Measurements from ENCODE around the gene DNM3. TPM values are rescaled to one million over a fixed set of nuclear protein-coding genes. Genes with fewer than 3 reads are reported as not detected.

Gene DNM3
- total and polyA plus RNA-seq, 2 experiments from 2014 or later = 5.2 to 12.2 TPM

DNA sequence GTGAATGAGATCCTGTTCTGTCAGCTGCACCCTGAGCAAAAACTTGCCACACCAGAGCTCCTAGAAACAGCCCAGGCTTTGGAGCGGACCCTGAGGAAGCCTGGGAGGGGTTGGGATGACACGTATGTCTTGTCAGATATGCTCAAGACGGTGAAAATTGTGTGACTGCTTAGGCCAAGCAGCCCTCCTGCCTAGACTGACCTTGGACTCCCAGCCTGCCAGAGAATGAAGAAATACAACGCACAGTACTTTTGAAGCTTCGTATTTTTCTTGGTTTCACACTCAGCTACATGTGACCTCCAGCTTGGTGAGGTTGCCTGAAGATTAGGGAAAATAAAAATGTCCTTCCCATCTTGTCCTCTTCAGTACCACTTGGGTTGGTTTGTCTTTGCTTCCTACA lies 44.7 kb upstream of the DNM3 start:
- no peaks in the 10 kb centered on the region for H3K9me3 Mint-ChIP-seq
- Histone ChIP-seq H3F3A (replicated peaks; ENCODE audit: low read depth) (no peaks in the 10 kb centered on the region), H3K27me3 (ENCODE audit: insufficient read depth) (no peaks in the 10 kb centered on the region), H3K4me1 (ENCODE audit: insufficient read depth) (peaks cover 5% of the 10 kb centered on the region), H3K4me2 (no peak overlapping the region), H2AFZ (no peak overlapping the region), H3K4me3 (no peak overlapping the region), H3K9me2 (ENCODE audit: insufficient read depth) (no peaks in the 10 kb centered on the region), H4K20me1 (replicated peaks; ENCODE audit: insufficient read depth) (peaks cover 3% of the 10 kb centered on the region; the same call in 1 of the 2 replicates), H3K36me3 (ENCODE audit: insufficient read depth) (peaks cover 43% of the 10 kb centered on the region), H3K27ac (ENCODE audit: low read depth) (no peak overlapping the region), H3K79me2 (replicated peaks; ENCODE audit: insufficient read depth) (0 out of 2 replicates have a peak, but pooled peaks cover 5% of the 10 kb centered on the region)
- no peak overlapping the region for H3K4me3 Mint-ChIP-seq
- peaks cover 58% of the 10 kb centered on the region for H3K36me3 Mint-ChIP-seq (ENCODE audit: low read depth)
- peaks cover 24% of the 10 kb centered on the region; the same call in 2 of the 3 replicates for H3K4me1 Mint-ChIP-seq
- ATAC-seq (no peak), DNase-seq (ENCODE audit: low spot score) (no peak)
- H3K27ac Mint-ChIP-seq = no peak overlapping the region
- peaks cover 9% of the 10 kb centered on the region for H3K27me3 Mint-ChIP-seq (ENCODE audit: insufficient read depth, low read depth, poor library complexity)
- no peak for TF ChIP-seq CREB1 (CRISPR knock-in tag; IDR thresholded peaks at IDR 0.05; ENCODE audit: low read depth)
- TF ChIP-seq EZH2 (IDR thresholded peaks at IDR 0.05; ENCODE audit: low read depth, unreplicated experiment) = no peak

DNA sequence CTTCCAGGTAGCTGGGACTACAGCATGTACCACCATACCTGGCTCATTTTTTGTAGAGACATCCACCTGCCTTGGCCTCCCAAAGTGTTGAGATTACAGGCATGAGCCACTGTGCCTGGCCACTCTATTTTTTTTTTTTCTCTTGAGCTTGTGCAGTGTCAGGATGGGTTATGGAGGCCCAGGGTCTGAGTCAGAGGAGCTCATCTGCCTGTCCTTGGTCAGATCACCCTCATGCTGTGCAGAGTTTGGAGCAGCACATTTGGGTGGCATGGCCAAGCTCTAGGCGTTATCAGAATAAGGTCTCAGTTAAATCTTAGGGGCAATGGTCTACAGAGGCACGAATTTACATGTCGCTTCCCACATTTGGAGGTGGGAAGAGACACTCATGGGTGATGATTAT lies 43.0 kb upstream of the DNM3 start:
- H3K27ac ChIP-seq (ENCODE audit: low read depth) = 0 out of 2 replicates have a peak overlapping the region, but pooled peaks have one; percentile 69
- H3K4me3 ChIP-seq = no peak overlapping the region
- H3K4me1 Mint-ChIP-seq = peaks cover 35% of the 10 kb centered on the region
- no peaks in the 10 kb centered on the region for H3K9me3 Mint-ChIP-seq
- peaks cover 27% of the 10 kb centered on the region for H3K36me3 ChIP-seq (ENCODE audit: insufficient read depth)
- peaks cover 10% of the 10 kb centered on the region for H3K27me3 Mint-ChIP-seq (ENCODE audit: insufficient read depth, low read depth, poor library complexity)
- peaks cover 3% of the 10 kb centered on the region; the same call in 1 of the 2 replicates for H4K20me1 ChIP-seq (replicated peaks; ENCODE audit: insufficient read depth)
- no peak for DNase-seq (ENCODE audit: low spot score)
- H2AFZ ChIP-seq = no peak overlapping the region
- no peaks in the 10 kb centered on the region for H3K9me2 ChIP-seq (ENCODE audit: insufficient read depth)
- H3K4me1 ChIP-seq (ENCODE audit: insufficient read depth) = peaks cover 18% of the 10 kb centered on the region
- TF ChIP-seq STAT1 (IDR thresholded peaks at IDR 0.05; ENCODE audit: unreplicated experiment) (no peak), EZH2 (IDR thresholded peaks at IDR 0.05; ENCODE audit: low read depth, unreplicated experiment) (no peak), POLR2AphosphoS5 (IDR thresholded peaks at IDR 0.05; ENCODE audit: low read depth) (no peak), EZH2phosphoT487 (IDR thresholded peaks at IDR 0.05; ENCODE audit: unreplicated experiment) (no peak)
- TF ChIP-seq, protein P1, sequence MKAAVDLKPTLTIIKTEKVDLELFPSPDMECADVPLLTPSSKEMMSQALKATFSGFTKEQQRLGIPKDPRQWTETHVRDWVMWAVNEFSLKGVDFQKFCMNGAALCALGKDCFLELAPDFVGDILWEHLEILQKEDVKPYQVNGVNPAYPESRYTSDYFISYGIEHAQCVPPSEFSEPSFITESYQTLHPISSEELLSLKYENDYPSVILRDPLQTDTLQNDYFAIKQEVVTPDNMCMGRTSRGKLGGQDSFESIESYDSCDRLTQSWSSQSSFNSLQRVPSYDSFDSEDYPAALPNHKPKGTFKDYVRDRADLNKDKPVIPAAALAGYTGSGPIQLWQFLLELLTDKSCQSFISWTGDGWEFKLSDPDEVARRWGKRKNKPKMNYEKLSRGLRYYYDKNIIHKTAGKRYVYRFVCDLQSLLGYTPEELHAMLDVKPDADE (IDR thresholded peaks at IDR 0.05) = no peak
- no peaks in the 10 kb centered on the region; the same call in 1 of the 2 replicates for H3F3A ChIP-seq (replicated peaks; ENCODE audit: low read depth)
- H3K79me2 ChIP-seq (replicated peaks; ENCODE audit: insufficient read depth) = no peaks in the 10 kb centered on the region
- H3K36me3 Mint-ChIP-seq (ENCODE audit: low read depth) = peaks cover 42% of the 10 kb centered on the region
- ATAC-seq = no peak
- H3K4me2 ChIP-seq = no peak overlapping the region
- no peaks in the 10 kb centered on the region for H3K27me3 ChIP-seq (ENCODE audit: insufficient read depth)
- H3K4me3 Mint-ChIP-seq = no peak overlapping the region
- no peak overlapping the region; the same call in 1 of the 2 replicates for H3K27ac Mint-ChIP-seq

DNA sequence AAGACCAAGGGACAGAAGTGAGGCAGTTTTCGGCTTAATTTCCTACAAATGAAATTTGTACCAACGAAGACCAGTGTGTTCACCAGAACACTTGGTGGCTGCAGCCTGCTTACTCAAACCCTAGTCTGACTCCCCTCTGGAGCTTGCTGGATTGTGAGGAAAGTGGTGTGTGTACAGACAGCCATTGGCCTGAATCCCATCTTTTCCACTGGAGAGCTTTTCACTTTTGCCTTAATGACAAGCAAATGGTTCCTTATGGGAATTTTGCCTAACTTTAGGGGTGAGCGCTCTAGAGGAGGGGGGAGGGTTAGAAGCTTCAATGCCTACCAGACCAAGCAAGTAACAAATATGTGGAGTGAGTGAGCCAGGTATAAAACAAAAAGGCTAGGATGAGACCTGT lies 42.5 kb upstream of the DNM3 start:
- Mint-ChIP-seq H3K4me1 (peaks cover 35% of the 10 kb centered on the region), H3K4me3 (no peak overlapping the region), H3K9me3 (no peaks in the 10 kb centered on the region), H3K27me3 (ENCODE audit: insufficient read depth, low read depth, poor library complexity) (peaks cover 10% of the 10 kb centered on the region), H3K27ac (no peak overlapping the region; the same call in 1 of the 2 replicates), H3K36me3 (ENCODE audit: low read depth) (peaks cover 38% of the 10 kb centered on the region)
- Histone ChIP-seq H3F3A (replicated peaks; ENCODE audit: low read depth) (no peaks in the 10 kb centered on the region; the same call in 1 of the 2 replicates), H3K27me3 (ENCODE audit: insufficient read depth) (no peaks in the 10 kb centered on the region), H3K4me1 (ENCODE audit: insufficient read depth) (peaks cover 18% of the 10 kb centered on the region), H3K27ac (ENCODE audit: low read depth) (peak overlapping the region; percentile 69; the same call in 1 of the 2 replicates), H3K79me2 (replicated peaks; ENCODE audit: insufficient read depth) (no peaks in the 10 kb centered on the region), H3K36me3 (ENCODE audit: insufficient read depth) (peaks cover 22% of the 10 kb centered on the region), H3K9me2 (ENCODE audit: insufficient read depth) (no peaks in the 10 kb centered on the region), H3K4me2 (no peak overlapping the region), H2AFZ (no peak overlapping the region), H3K4me3 (no peak overlapping the region), H4K20me1 (replicated peaks; ENCODE audit: insufficient read depth) (0 out of 2 replicates have a peak, but pooled peaks cover 3% of the 10 kb centered on the region)
- TF ChIP-seq JUNB (IDR thresholded peaks at IDR 0.05; ENCODE audit: unreplicated experiment) (no peak), NANOG (IDR thresholded peaks at IDR 0.05; ENCODE audit: borderline replicate concordance) (no peak), EZH2phosphoT487 (IDR thresholded peaks at IDR 0.05; ENCODE audit: unreplicated experiment) (no peak), POLR2AphosphoS5 (IDR thresholded peaks at IDR 0.05; ENCODE audit: low read depth) (no peak), CREB1 (CRISPR knock-in tag; IDR thresholded peaks at IDR 0.05; ENCODE audit: low read depth) (no peak), EZH2 (IDR thresholded peaks at IDR 0.05; ENCODE audit: low read depth, unreplicated experiment) (no peak), STAT1 (IDR thresholded peaks at IDR 0.05; ENCODE audit: unreplicated experiment) (no peak)
- TF ChIP-seq, protein P2, sequence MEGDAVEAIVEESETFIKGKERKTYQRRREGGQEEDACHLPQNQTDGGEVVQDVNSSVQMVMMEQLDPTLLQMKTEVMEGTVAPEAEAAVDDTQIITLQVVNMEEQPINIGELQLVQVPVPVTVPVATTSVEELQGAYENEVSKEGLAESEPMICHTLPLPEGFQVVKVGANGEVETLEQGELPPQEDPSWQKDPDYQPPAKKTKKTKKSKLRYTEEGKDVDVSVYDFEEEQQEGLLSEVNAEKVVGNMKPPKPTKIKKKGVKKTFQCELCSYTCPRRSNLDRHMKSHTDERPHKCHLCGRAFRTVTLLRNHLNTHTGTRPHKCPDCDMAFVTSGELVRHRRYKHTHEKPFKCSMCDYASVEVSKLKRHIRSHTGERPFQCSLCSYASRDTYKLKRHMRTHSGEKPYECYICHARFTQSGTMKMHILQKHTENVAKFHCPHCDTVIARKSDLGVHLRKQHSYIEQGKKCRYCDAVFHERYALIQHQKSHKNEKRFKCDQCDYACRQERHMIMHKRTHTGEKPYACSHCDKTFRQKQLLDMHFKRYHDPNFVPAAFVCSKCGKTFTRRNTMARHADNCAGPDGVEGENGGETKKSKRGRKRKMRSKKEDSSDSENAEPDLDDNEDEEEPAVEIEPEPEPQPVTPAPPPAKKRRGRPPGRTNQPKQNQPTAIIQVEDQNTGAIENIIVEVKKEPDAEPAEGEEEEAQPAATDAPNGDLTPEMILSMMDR (conservative IDR thresholded peaks at IDR 0.05; ENCODE audit: low read depth in 2 of 2) = no peak
- TF ChIP-seq, protein P1 (IDR thresholded peaks at IDR 0.05) = no peak
- TF ChIP-seq, protein P3, sequence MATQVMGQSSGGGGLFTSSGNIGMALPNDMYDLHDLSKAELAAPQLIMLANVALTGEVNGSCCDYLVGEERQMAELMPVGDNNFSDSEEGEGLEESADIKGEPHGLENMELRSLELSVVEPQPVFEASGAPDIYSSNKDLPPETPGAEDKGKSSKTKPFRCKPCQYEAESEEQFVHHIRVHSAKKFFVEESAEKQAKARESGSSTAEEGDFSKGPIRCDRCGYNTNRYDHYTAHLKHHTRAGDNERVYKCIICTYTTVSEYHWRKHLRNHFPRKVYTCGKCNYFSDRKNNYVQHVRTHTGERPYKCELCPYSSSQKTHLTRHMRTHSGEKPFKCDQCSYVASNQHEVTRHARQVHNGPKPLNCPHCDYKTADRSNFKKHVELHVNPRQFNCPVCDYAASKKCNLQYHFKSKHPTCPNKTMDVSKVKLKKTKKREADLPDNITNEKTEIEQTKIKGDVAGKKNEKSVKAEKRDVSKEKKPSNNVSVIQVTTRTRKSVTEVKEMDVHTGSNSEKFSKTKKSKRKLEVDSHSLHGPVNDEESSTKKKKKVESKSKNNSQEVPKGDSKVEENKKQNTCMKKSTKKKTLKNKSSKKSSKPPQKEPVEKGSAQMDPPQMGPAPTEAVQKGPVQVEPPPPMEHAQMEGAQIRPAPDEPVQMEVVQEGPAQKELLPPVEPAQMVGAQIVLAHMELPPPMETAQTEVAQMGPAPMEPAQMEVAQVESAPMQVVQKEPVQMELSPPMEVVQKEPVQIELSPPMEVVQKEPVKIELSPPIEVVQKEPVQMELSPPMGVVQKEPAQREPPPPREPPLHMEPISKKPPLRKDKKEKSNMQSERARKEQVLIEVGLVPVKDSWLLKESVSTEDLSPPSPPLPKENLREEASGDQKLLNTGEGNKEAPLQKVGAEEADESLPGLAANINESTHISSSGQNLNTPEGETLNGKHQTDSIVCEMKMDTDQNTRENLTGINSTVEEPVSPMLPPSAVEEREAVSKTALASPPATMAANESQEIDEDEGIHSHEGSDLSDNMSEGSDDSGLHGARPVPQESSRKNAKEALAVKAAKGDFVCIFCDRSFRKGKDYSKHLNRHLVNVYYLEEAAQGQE (IDR thresholded peaks at IDR 0.05; ENCODE audit: unreplicated experiment) = no peak
- no peak for ATAC-seq
- DNase-seq (ENCODE audit: low spot score) = no peak
